ENCODE data around the gene MARCHF10.

The MARCHF10 gene

DNA sequence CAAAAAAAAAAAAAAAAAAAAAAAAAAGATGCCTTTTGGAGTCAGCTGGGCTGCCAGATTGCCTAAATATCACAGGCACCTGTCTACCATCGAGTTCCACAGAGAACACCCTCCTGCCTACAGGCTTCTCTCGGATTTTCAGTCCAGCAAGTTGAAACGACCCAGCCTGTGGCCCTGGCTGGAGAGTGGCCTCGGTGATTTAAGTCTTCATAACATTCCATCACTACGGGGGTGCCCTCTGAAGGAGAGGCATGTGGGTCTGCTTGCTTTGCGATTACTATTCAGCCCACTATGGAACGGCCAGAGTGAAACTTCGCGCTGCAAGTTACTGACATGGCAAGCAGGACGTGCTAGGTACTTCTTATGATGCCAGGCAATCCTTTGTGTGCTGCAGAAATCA, 42.8 kb downstream of the MARCHF10 start:
- H3K27ac ChIP-seq, result no peak overlapping the region
- TF ChIP-seq, protein P1, sequence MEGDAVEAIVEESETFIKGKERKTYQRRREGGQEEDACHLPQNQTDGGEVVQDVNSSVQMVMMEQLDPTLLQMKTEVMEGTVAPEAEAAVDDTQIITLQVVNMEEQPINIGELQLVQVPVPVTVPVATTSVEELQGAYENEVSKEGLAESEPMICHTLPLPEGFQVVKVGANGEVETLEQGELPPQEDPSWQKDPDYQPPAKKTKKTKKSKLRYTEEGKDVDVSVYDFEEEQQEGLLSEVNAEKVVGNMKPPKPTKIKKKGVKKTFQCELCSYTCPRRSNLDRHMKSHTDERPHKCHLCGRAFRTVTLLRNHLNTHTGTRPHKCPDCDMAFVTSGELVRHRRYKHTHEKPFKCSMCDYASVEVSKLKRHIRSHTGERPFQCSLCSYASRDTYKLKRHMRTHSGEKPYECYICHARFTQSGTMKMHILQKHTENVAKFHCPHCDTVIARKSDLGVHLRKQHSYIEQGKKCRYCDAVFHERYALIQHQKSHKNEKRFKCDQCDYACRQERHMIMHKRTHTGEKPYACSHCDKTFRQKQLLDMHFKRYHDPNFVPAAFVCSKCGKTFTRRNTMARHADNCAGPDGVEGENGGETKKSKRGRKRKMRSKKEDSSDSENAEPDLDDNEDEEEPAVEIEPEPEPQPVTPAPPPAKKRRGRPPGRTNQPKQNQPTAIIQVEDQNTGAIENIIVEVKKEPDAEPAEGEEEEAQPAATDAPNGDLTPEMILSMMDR (conservative IDR thresholded peaks at IDR 0.05), result no peak

GRCh38 chr17:62763891-62764600, 44.1 kb downstream of the MARCHF10 start:
- H3K27ac ChIP-seq, result no peak overlapping the region
- TF ChIP-seq, protein P1 (conservative IDR thresholded peaks at IDR 0.05), result no peak

GRCh38 chr17:62761884-62762283, 46.2 kb downstream of the MARCHF10 start:
- H3K27ac ChIP-seq, result no peak overlapping the region
- TF ChIP-seq, protein P1 (conservative IDR thresholded peaks at IDR 0.05), result no peak

DNA sequence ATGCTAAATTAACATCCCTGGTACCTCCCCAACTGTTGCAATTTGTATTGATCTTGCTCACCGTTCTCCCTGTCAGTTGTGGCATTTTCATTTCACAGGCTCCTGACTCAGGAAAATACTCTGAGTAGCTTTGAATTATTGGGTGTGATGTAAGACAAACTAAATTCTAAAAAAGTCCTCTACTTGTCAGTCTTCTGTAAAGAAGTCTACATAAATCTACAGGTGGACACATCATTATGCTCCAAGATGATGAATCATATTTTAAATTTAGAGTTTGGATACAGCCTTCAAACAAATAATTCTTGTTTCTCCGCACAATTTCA, 47.2 kb downstream of the MARCHF10 start:
- no peak overlapping the region for H3K27ac ChIP-seq
- TF ChIP-seq, protein P1 (conservative IDR thresholded peaks at IDR 0.05), result no peak

GRCh38 chr17:62760059-62760944, 47.8 kb downstream of the MARCHF10 start:
- no peak overlapping the region for H3K27ac ChIP-seq
- TF ChIP-seq, protein P1 (conservative IDR thresholded peaks at IDR 0.05), result no peak

- TF ChIP-seq, protein P1 (conservative IDR thresholded peaks at IDR 0.05), result no peak
- no peak overlapping the region for H3K27ac ChIP-seq
These were observed 50.6 kb downstream of the MARCHF10 start for GRCh38 chr17:62757500-62757951.

GRCh38 chr17:62756198-62756597, 51.9 kb downstream of the MARCHF10 start:
- TF ChIP-seq, protein P1 (conservative IDR thresholded peaks at IDR 0.05), result no peak

More at GRCh38 chr17:62756198-62756597, 51.9 kb downstream of the MARCHF10 start:
- no peak overlapping the region for H3K27ac ChIP-seq

Measured in VCaP (cell line).